ENCODE results near the gene TENT5C.

- TF ChIP-seq ARNTL (CRISPR knock-in tag; IDR thresholded peaks at IDR 0.05; ENCODE audit: borderline replicate concordance, low read depth) (no peak), ZFP3 (CRISPR knock-in tag; IDR thresholded peaks at IDR 0.05) (no peak), CREB5 (CRISPR knock-in tag; IDR thresholded peaks at IDR 0.05; ENCODE audit: low read depth) (no peak), CSRNP3 (CRISPR knock-in tag; IDR thresholded peaks at IDR 0.05) (no peak), ZNF565 (CRISPR knock-in tag; conservative IDR thresholded peaks at IDR 0.05; ENCODE audit: low read depth) (no peak), PATZ1 (CRISPR knock-in tag; IDR thresholded peaks at IDR 0.05; ENCODE audit: borderline replicate concordance) (no peak), RARB (CRISPR knock-in tag; IDR thresholded peaks at IDR 0.05) (no peak), TOX (CRISPR knock-in tag; IDR thresholded peaks at IDR 0.05; ENCODE audit: borderline replicate concordance) (no peak), CSDC2 (CRISPR knock-in tag; IDR thresholded peaks at IDR 0.05) (no peak), OSR1 (CRISPR knock-in tag; IDR thresholded peaks at IDR 0.05) (no peak), ZNF70 (CRISPR knock-in tag; IDR thresholded peaks at IDR 0.05) (no peak)
These were observed 8.3 kb downstream of the TENT5C start for GRCh38 chr1:117613969-117614729.

Data from SK-N-SH treated with all-trans-retinoic acid at 6 μM for 48 hours (cell line).